Limb (tissue), 2 donors: ENCODE results near the gene KLHDC3.
"Not testable (repeated sequence)": the region's sequence is repeated elsewhere in the genome, so short reads cannot be mapped to it uniquely, and the experiment has no call there.

Experiments used
- DNase-seq, 2 donors: peaks; one replicate each; pipeline ENCODE4 v3.0.0-alpha.2; 2016; ENCODE audit errors: extremely low spot score in 2 of 2

Gene KLHDC3

DNA sequence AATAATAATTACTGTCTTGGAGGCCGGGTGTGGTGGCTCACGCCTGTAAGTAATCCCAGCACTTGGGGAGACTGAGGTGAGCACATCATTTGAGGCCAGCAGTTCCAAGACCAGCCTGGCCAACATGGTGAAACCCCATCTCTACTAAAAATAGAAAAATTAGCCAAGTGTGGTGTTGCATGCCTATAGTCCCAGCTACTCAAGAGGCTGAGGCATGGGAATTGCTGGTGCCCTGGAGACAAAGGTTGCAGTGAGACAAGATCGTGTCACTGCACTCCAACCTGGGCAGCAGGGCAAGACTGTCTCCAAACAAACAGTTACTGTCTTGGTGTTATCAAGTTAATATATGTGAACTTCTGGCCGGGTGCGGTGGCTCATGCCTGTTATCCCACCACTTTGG, 12.3 kb downstream of the KLHDC3 start:
- no peak for DNase-seq

- DNase-seq, result no peak
Measured at GRCh38 chr6:43029120-43029519, 15.1 kb downstream of the KLHDC3 start.

GRCh38 chr6:43032326-43032725, 18.3 kb downstream of the KLHDC3 start:
- DNase-seq, result no peak

- DNase-seq, result no peak
Measured at GRCh38 chr6:43033496-43034189, 19.6 kb downstream of the KLHDC3 start.

GRCh38 chr6:43034190-43034525, 20.1 kb downstream of the KLHDC3 start:
- no peak for DNase-seq

- DNase-seq, result no peak
Measured at GRCh38 chr6:43035495-43036194, 21.6 kb downstream of the KLHDC3 start.

DNA sequence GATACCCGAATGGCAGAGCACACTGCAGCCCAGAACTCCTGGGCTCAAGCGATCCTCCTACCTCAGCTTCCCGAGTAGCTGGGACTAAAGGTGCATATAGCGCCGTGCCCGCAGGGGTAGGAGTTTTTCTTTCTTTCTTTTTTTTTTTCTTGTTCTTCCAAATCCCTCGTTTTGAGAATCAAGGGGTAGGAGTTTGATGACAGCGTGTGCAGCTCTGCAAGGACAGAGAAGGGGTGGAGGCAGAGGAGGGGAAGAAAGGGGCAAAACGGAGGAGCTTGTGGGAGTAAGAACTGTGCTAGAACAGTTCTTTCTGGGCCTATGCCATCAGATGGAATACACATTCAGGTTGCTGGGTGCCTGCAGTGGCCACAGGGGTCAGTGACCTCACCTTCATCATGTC, 22.7 kb downstream of the KLHDC3 start:
- DNase-seq, result no peak

DNA sequence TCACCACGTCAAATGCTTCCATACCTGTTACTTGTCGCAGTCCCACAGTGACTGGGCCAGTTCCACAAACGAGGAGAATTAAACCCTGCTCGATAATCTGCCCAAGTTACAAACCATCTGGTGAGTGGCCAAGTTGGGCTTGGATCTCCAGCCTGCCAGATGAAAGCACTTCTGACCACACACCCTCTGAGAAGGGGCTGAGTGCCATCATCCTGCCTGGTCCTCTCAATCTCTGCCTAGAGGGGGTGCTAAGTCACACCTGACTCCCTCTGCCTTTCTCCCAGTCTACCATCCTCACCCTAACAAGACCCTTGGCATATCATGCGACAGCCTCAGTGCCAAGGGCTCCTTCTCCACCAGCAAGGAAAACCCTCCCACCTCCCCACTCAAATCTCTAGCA, 23.1 kb downstream of the KLHDC3 start:
- DNase-seq, result no peak

GRCh38 chr6:43037706-43038105, 23.7 kb downstream of the KLHDC3 start:
- no peak for DNase-seq

DNA sequence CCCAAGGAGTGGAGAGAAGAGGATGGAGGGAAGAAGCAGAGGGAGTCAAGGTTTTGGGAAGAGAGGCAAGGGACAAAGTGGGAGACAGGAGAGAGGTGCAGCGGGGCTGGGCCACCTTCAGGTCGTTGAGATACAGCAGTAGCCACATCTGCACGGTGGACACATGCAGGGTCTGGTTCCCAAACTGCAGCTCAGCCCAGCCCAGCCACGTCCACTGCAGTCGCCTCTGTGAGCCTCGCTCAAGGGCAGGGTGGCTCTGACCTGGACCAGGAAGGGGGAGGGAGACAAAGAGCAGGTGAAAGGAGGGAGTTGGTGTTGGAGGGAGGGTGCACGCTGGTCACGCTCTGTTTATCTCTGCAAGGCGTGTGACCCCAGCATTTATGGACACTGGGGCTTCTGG, 24.7 kb downstream of the KLHDC3 start:
- DNase-seq, result no peak

DNA sequence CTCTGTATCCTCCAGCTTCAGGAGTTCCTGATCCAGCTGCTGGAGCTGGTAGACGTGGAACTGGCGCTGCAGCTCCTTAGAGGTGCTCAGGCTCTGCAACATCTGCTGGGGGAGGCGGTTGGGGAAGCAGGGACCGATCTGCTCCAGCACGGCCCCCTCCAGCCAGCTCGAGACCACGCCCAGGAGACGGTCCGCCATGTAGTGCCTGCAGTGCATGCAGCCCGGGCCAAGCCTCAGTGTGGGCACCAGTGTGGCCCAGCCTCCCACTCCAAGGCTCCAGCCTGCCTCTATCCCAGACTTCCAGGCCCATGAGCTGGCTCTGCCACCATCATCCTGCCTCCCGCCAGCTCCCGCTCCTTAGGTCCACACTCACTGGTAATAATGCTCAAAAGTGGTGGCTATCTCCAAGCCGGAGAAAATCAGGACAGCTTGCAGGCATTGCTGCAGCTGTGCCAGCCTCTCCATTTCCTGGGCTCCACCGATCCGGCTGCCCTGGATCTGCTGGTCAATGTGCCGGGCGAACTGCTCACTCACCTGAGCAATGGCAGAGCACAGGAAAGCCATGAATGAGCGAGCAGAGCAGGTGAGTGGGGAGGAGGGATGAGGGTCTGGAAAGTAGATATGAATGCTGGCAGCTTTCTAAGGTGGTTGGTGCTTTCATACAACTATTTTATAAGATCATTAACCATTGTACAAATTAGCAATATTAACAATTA, 26.7 kb downstream of the KLHDC3 start:
- DNase-seq, result no peak

DNA sequence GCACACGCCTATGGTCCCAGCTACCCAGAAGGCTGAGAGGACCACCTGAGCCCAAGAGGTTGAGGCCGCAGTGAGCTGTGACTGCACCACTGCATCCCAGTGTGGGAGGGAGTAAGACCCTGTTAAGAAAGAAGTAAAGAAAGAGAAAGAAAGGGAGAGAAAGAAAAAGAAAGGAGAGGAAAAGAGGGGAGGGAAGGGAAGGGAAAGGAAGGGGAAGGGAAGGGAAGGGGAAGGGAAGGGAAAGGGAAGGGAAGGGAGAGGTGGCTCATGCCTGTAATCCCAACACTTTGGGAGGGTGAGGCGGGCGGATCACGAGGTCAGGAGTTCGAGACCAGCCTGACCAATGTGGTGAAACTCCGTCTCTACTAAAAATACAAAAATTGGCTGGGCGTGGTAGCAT, 27.4 kb downstream of the KLHDC3 start:
- not testable (repeated sequence) for DNase-seq

- DNase-seq, result no peak
Measured at GRCh38 chr6:43043310-43043709, 29.3 kb downstream of the KLHDC3 start.

DNA sequence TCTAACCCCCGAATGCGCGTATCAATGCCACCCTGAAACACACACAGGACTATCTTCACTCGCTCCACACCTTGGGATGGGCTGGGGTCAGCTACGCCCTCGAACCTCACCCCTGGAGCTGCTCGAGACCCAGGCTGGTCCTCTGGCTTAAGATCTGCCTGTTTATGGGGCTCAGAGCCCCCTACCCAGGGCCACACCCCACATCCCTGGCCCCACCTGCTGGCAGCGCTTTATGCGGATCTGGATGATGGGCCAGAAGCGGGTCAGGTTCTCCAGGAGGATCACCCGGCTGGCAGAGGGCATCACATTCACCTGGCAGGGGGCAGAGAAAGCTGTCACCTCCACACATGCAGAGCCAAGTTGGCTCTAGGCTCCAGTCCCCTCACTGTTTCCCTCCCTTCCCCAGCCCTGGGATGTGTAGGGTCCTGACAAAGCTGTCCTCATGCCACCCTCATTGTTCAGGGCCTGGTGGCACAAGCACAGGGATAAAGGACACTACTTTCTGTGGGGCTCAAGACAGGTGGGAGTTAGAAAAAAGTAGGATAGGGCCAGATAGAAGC, 31.4 kb downstream of the KLHDC3 start:
- no peak for DNase-seq

GRCh38 chr6:43047998-43048397, 33.9 kb downstream of the KLHDC3 start:
- no peak for DNase-seq

GRCh38 chr6:43050981-43051380, 36.9 kb downstream of the KLHDC3 start:
- DNase-seq, result no peak

DNA sequence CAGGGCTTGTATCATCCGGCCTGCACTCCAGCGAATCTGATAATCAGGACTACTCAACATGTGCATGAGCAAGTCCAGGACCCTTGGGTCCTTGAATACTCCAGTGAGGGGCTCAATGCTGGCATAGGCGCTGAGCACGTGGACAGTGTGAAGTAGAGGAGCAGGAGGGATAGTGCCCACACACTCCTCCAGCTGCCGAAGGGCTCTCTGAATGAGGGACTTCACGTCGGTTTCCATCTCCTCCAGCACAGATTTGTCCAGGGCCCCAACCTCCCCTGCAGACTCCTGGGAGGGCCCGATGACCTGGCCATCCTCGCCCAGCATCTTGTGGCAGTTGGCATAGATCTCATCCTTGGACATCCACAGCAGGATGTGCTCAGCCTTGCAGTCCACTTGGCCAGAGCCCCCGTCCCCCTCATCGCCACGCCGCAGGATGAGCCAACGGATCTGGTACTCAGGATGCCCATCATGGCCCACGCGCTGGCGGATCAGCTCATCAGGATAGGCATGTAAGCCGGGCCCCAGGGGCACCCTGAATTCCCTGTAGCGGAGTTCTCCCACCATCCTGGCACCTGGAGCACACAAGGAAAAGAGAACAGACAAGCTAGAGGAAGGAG, 38.3 kb downstream of the KLHDC3 start:
- DNase-seq, result no peak

GRCh38 chr6:43052842-43053544, 38.9 kb downstream of the KLHDC3 start:
- peak in 1 of 2 donors; percentile 58 for DNase-seq

GRCh38 chr6:43053545-43054205, 39.6 kb downstream of the KLHDC3 start, which contains the start of gene CUL7:
CUL7 (minus strand) TSS chr6:43053851; CDS start chr6:43052788, 1,063 bp downstream.
- peak; percentile 95 to 97 for DNase-seq

DNA sequence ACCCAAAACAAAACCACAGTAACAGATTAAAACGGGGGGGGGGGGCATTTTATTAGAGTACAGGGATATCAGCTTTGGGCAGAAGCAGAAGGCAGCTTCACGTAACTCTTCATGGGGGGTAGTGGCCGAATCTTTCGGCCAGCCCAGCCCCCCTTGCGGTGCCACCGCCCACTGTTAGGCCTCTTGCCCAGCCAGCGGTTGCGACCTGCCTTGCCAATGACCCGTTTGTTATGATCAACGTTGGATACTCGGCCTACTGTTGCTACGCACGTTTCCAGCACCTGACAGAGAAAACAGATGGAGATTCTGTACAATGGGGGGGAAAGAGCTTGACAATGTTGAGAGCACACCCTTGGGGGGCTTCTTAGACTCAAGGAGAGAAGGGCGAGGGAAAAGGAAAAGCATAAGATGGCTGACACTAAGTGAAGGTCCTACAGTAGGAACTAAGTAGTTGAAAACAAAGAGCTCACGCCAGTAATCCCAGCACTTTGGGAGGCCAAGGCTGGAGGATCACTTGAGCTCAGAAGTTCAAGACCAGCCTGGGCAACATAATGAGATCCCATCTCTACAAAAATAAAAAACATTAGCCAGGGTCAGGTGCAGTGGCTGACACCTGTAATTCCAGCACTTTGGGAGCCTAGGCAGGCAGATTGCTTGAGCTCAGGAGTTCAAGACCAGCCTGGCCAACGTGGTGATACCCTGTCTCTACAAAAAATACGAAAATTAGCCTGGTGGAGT, 40.3 kb downstream of the KLHDC3 start:
- peak in 1 of 2 donors; percentile 47 for DNase-seq
